ENCODE data around the gene CWH43.
"Not testable (repeated sequence)": the region's sequence is repeated elsewhere in the genome, so short reads cannot be mapped to it uniquely, and the experiment has no call there.

Gene CWH43

GRCh38 chr4:48985976-48986653, at the start of gene CWH43:
TSS of gene CWH43 (plus strand) at chr4:48986275. CDS start at chr4:48986430, 155 bp downstream.
- no peak for DNase-seq

- DNase-seq, result no peak
Observed at GRCh38 chr4:48937033-48937432, 49.0 kb upstream of the CWH43 start.

DNA sequence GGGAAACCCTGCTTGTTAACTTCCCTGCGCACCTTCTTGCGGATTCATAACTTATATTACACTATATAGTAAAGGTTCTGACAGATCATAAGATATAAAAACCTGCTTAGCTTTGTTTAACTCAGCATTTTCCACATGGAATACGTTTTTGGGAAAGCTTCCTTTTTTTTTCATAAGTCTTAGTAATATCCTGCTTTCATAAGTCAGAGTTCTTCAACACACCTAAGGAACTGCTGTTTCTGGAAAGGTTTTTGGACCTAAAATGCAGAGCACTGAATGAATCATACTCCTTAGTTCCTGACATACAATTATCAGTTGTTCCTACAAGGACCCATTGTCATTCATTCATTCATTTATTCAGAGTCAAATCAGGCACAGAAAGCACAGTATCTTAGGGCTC, 47.2 kb upstream of the CWH43 start:
- no peak for DNase-seq

DNA sequence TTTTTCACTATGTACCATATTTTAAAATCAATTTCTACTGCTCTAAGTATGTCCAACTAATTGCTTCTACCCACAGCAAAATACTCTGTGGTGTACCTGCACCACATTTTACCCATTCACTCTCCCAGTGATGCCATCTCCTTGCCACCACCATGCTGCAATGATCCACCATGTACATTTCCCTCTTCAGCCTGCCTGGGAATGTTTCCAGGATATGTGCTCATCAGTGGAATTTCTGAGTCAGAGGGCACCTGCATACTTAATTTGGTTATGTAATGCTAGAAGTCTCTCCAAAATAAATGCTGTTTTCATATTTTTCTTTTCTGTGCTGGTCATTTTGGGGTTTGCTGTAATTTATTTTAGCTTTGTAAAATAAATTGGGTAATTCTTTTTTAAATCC, 46.3 kb upstream of the CWH43 start:
- peak; percentile 8 for DNase-seq

- no peak for DNase-seq
Observed at GRCh38 chr4:48943387-48943786, 42.7 kb upstream of the CWH43 start.

DNA sequence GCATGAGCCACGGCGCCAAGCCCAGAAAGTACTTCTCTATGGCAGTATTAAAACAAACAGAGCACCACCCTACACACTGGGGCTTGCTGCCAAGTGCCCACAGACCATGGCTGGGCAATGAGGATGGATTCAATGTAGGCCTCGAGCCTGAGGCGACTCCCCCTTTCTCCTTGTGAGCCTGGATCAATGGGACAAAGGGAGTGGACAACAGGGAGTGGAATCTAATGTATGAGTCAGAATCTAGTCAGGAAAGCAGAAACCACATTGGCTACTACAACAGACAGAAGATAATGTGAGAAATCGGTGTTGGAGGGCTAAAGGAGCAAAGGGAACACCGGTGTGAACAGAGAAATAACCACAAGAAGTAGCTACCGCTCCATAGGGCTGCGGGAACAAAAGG, 41.8 kb upstream of the CWH43 start:
- DNase-seq, result no peak

GRCh38 chr4:48944756-48945241, 41.3 kb upstream of the CWH43 start:
- no peak for DNase-seq

DNA sequence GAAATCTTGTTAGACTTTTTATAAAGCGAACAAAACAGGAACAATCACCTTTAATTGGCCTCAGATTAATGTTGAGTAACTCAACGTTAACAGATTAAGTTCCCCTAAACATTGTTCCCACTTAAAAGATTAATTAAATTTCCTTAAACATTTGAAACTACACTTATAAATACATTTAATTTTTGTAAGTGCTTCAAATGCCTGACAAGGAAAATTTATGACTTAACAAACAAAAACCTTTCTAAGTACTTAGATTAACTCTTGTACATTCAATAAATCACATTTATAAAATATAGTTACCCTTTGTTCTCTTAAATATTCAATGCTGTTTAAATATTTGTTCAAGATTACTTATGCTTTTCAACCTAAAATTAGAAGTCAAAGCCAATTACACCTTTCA, 40.1 kb upstream of the CWH43 start:
- no peak for DNase-seq

GRCh38 chr4:48947731-48948130, 38.3 kb upstream of the CWH43 start:
- DNase-seq, result no peak

DNA sequence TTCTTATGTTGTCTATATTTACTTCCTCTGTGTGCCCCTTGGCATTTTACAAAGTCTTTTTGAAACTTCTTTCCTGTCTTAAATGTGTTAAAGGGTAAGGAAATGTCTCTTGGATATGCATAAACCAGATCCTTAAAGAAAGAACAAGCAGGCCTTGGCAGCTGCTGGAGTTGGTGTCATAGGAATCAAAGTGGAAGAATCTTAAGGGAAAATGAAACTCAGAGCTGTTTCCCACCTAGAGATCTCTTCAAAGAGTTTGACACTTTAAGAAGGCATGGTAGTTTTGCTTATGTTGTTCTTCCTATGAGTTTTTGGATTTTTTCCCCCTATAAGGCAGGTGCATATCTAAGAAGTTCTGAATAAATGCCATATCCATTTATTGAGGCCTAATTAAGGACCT, 37.0 kb upstream of the CWH43 start:
- DNase-seq, result no peak

DNA sequence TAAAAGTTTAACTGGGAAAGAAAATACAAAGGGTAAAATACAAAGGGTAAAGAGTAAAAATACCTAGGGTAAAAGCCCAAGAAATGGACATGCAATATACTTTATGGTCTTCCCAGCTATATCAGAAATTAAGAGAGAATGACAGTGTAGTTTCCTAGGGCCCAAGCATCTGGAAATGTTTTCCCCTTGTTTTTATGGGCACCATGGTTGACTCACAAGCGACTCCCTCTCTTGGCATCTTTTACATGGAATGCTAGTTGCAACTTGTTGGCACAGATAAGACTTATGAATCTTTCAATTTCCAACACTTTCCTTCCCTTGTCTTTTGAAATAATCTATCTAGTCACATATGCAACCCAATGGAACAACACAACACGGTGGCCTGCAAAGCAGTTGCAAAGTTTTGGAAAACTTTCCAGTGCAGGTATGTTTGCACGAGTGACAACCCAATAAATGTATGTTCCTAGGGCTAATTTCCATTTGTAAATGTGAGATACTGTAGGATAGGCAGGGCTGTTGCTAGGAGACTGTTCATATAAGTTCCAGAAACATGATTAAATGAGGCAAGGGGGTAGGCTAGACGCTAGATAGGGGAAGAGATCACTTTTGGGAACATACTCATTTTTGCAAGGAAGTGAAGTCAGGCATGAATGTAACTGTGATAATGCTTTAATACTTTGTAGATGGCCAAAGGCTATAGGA, 36.4 kb upstream of the CWH43 start:
- no peak for DNase-seq

DNA sequence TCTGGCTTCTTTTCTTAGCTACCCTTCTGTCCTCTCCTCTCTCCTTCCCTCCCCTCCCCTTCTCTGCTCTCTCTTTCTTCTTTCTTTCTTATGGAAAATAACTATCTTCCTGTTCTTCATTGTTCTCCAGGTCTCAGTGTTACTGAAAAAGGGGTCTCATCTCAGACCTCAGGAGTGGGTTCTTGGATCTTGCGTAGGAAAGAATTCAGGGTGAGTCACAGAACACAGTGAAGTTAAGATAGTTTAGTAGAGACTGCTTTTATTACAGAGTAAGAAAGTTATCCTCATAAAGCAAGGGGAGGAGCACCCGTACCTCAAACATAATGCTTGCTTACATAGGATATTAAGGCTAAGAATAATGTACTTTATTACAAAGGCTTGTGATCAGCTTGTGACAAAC, 31.8 kb upstream of the CWH43 start:
- no peak for DNase-seq

- not testable (repeated sequence) for DNase-seq
Observed at GRCh38 chr4:48957366-48957765, 28.7 kb upstream of the CWH43 start.

GRCh38 chr4:48958582-48958981, 27.5 kb upstream of the CWH43 start:
- DNase-seq, result no peak

GRCh38 chr4:48960988-48961635, 25.0 kb upstream of the CWH43 start:
- no peak for DNase-seq

- DNase-seq, result no peak
Observed at GRCh38 chr4:48962636-48963035, 23.4 kb upstream of the CWH43 start.

DNA sequence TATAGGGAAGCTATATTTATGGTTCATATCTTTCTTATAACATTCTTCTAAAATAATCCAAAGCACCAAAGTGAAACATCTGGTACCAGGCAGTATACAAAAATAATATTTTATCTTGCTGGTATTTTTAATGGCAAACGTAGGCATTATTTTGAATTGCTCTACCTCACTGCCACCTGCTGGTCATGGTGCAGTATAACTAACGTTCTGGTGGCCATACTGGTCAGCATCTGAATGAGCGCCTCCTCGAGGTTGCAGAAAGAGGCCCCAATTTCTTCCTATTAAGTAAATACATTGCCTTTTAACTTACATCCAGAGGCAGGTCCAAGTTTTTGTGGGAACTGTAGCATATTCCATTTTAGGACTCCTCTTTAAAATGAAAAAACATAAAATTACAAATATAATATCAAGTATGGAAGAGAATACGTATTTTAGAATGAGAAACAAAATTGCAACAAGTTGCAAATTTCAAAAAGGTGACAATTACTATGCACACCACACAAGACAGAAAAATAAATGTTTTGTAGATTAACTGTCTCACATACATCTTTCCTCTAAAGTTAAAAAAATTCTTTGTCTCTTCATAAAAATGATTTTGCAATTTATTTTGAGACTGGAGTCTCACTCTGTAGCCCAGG, 22.9 kb upstream of the CWH43 start:
- peak; percentile 60 for DNase-seq

GRCh38 chr4:48967101-48967500, 19.0 kb upstream of the CWH43 start:
- no peak for DNase-seq

GRCh38 chr4:48967631-48968030, 18.4 kb upstream of the CWH43 start:
- no peak for DNase-seq

GRCh38 chr4:48968814-48969213, 17.3 kb upstream of the CWH43 start:
- peak; percentile 12 for DNase-seq

GRCh38 chr4:48970471-48970921, 15.6 kb upstream of the CWH43 start:
- no peak for DNase-seq

- no peak for DNase-seq
Observed at GRCh38 chr4:48974979-48975640, 11.0 kb upstream of the CWH43 start.

- DNase-seq, result no peak
Observed at GRCh38 chr4:48976041-48976440, 10.0 kb upstream of the CWH43 start.

Data from amniotic stem cell (primary cell).